Osteocyte (in vitro differentiated cells): ENCODE results near the gene CPNE8. TPM values are rescaled to one million over a fixed set of nuclear protein-coding genes. Genes with fewer than 3 reads are reported as not detected.

Experiments used
- DNase-seq: peaks from one replicate; pipeline ENCODE4 v3.0.0; 2021; ENCODE audit warnings: mixed read lengths; ENCODE audit not compliant: unreplicated experiment; ENCODE audit errors: extremely low spot score
- H3K27ac Mint-ChIP-seq: one replicate; pipeline ENCODE4 v1.8.0; 2021; ENCODE audit warnings: mild to moderate bottlenecking, mixed read lengths; ENCODE audit not compliant: unreplicated experiment
- H3K27me3 Mint-ChIP-seq: one replicate; pipeline ENCODE4 v1.8.0; 2021; ENCODE audit warnings: mixed read lengths; ENCODE audit not compliant: unreplicated experiment
- H3K36me3 Mint-ChIP-seq: one replicate; pipeline ENCODE4 v1.8.0; 2021; ENCODE audit warnings: mixed read lengths; ENCODE audit not compliant: unreplicated experiment
- H3K4me1 Mint-ChIP-seq: one replicate; pipeline ENCODE4 v1.8.0; 2021; ENCODE audit warnings: mixed read lengths; ENCODE audit not compliant: unreplicated experiment
- H3K4me3 Mint-ChIP-seq: one replicate; pipeline ENCODE4 v1.8.0; 2021; ENCODE audit warnings: mild to moderate bottlenecking, moderate library complexity, mixed read lengths; ENCODE audit not compliant: unreplicated experiment
- H3K9me3 Mint-ChIP-seq: one replicate; pipeline ENCODE4 v1.8.0; 2021; ENCODE audit warnings: mixed read lengths; ENCODE audit not compliant: unreplicated experiment
- total RNA-seq: library from RNA; stranded (reverse); gene quantifications from 2 replicates; pipeline ENCODE4 v1.2.1, GENCODE V29; 2021
- TF ChIP-seq, protein P1 (sequence below): fragments of 200-600 bp; sonication (generic); IDR thresholded peaks from 2 replicates; pipeline ENCODE4 v1.5.0; 2021; ENCODE audit warnings: antibody characterized with exemption, mild to moderate bottlenecking, moderate library complexity

Gene CPNE8
- total RNA-seq, 1 donor from 2014 or later, result 8.7 TPM

- Mint-ChIP-seq H3K27me3 (peaks cover 12% of the 10 kb centered on the region), H3K9me3 (no peaks in the 10 kb centered on the region), H3K4me1 (no peaks in the 10 kb centered on the region), H3K36me3 (no peaks in the 10 kb centered on the region), H3K4me3 (no peak overlapping the region), H3K27ac (no peak overlapping the region)
- DNase-seq, result no peak
- TF ChIP-seq, protein P1, sequence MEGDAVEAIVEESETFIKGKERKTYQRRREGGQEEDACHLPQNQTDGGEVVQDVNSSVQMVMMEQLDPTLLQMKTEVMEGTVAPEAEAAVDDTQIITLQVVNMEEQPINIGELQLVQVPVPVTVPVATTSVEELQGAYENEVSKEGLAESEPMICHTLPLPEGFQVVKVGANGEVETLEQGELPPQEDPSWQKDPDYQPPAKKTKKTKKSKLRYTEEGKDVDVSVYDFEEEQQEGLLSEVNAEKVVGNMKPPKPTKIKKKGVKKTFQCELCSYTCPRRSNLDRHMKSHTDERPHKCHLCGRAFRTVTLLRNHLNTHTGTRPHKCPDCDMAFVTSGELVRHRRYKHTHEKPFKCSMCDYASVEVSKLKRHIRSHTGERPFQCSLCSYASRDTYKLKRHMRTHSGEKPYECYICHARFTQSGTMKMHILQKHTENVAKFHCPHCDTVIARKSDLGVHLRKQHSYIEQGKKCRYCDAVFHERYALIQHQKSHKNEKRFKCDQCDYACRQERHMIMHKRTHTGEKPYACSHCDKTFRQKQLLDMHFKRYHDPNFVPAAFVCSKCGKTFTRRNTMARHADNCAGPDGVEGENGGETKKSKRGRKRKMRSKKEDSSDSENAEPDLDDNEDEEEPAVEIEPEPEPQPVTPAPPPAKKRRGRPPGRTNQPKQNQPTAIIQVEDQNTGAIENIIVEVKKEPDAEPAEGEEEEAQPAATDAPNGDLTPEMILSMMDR, result no peak
Measured at GRCh38 chr12:38919191-38919590, 13.8 kb upstream of the CPNE8 start.

DNA sequence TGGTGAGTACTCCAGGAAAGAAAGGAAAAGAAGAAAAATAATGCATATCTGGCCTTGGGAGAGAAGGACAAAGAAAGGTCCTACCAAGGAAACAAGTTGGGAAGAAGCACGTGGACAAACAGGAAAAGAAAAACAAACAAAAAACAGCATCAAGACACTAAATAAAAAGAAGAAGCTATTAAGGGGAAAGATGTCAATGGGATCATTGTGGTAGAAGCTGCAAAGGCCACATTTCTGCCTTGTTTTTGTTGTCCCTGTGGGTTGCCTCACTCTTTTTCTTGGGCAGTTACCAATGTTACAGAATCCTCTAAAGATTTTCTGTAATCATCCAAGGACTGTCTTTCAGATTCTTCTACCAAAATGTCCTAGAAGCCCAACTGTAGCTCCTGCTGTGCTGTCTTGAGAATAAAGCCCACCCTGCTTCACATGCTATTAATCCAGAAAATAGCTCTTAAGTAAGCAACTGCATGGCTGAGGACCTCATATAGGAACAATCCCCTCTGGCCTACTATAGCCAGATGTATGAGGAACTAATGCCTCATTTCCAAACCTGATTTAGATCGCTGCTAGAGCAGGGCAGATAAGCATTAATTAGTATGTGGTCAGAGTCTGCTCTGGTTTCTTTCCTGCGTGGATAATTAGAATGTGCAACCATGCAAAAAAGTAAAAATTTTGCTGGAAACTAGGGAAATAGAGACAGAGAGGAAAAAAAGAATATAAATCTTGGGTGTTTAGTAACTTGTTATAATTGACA is 10.2 kb upstream of the CPNE8 start:
- TF ChIP-seq, protein P1, result no peak
- H3K27me3 Mint-ChIP-seq, result peaks cover 22% of the 10 kb centered on the region
- no peak overlapping the region for H3K4me3 Mint-ChIP-seq
- H3K27ac Mint-ChIP-seq, result no peak overlapping the region
- no peak for DNase-seq
- no peaks in the 10 kb centered on the region for H3K36me3 Mint-ChIP-seq
- H3K4me1 Mint-ChIP-seq, result no peaks in the 10 kb centered on the region
- no peaks in the 10 kb centered on the region for H3K9me3 Mint-ChIP-seq

DNA sequence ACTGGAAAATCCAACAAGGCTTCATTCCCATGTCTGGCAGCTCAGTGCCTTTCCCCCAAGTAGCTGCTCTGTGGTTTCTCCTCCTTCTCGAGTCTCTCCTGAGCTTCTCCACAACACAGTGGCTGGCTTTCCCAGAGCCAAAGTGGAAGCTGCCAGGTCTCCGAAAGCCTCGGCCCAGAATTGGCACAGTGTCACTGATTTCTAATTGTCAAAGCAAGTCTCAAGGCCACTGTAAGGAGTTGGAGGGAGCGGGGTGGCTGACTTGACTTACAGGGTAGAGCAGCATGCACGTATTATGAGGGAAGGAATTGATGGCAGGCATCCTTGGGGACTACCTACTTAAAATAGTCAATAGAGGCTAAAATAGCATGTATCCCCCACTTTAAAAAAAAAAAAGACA is 6.7 kb upstream of the CPNE8 start:
- DNase-seq, result no peak
- H3K27me3 Mint-ChIP-seq, result peaks cover 39% of the 10 kb centered on the region

GRCh38 chr12:38911611-38912010 is 6.2 kb upstream of the CPNE8 start:
- H3K4me3 Mint-ChIP-seq, result no peak overlapping the region
- H3K9me3 Mint-ChIP-seq, result no peaks in the 10 kb centered on the region
- H3K4me1 Mint-ChIP-seq, result peaks cover 6% of the 10 kb centered on the region
- no peaks in the 10 kb centered on the region for H3K36me3 Mint-ChIP-seq
- H3K27me3 Mint-ChIP-seq, result peaks cover 39% of the 10 kb centered on the region
- TF ChIP-seq, protein P1, result peak; percentile 13
- no peak for DNase-seq
- no peak overlapping the region for H3K27ac Mint-ChIP-seq

More for the DNA sequence above, 6.7 kb upstream of the CPNE8 start:
- TF ChIP-seq, protein P1, result no peak
- Mint-ChIP-seq H3K27ac (no peak overlapping the region), H3K4me1 (peaks cover 3% of the 10 kb centered on the region), H3K9me3 (no peaks in the 10 kb centered on the region), H3K36me3 (no peaks in the 10 kb centered on the region), H3K4me3 (no peak overlapping the region)

- Mint-ChIP-seq H3K4me1 (peaks cover 21% of the 10 kb centered on the region), H3K9me3 (no peaks in the 10 kb centered on the region), H3K36me3 (no peaks in the 10 kb centered on the region), H3K27me3 (peaks cover 28% of the 10 kb centered on the region), H3K27ac (peak overlapping the region; percentile 80), H3K4me3 (peak overlapping the region; percentile 96)
- no peak for DNase-seq
- TF ChIP-seq, protein P1, result no peak
Measured at GRCh38 chr12:38907201-38907923, 2.0 kb upstream of the CPNE8 start.
